Stimulated activated CD8-positive, alpha-beta memory T cell treated with anti-CD3 and anti-CD28 coated beads, Interleukin-7, amount 100 ng/mL, for 1 hour (primary cell): ENCODE measurements around the gene RPAP3.

Source experiments
- DNase-seq, 2 donors: peaks; one replicate each; pipeline ENCODE4 v3.0.0-alpha.2; 2020; ENCODE audit warnings: low read depth in 2 of 2

Gene RPAP3

GRCh38 chr12:47743311-47743860 is 37.6 kb upstream of the RPAP3 start:
- no peak for DNase-seq

- DNase-seq, result peak; percentile 45 to 62
Observed at GRCh38 chr12:47742253-47742825, 36.5 kb upstream of the RPAP3 start.

GRCh38 chr12:47741340-47741703 is 35.5 kb upstream of the RPAP3 start:
- peak; percentile 30 to 37 for DNase-seq

- no peak for DNase-seq
Observed at GRCh38 chr12:47740606-47741339, 34.9 kb upstream of the RPAP3 start.

GRCh38 chr12:47739979-47740378 is 34.1 kb upstream of the RPAP3 start:
- DNase-seq, result no peak

- no peak for DNase-seq
Observed at GRCh38 chr12:47739297-47739696, 33.5 kb upstream of the RPAP3 start.

GRCh38 chr12:47737936-47738594 is 32.2 kb upstream of the RPAP3 start:
- DNase-seq, result no peak

- no peak for DNase-seq
Observed at GRCh38 chr12:47736877-47737676, 31.2 kb upstream of the RPAP3 start.

- no peak for DNase-seq
Observed at GRCh38 chr12:47736216-47736615, 30.4 kb upstream of the RPAP3 start.

- DNase-seq, result no peak
Observed at GRCh38 chr12:47735649-47736048, 29.8 kb upstream of the RPAP3 start.

GRCh38 chr12:47734725-47735480 is 29.1 kb upstream of the RPAP3 start:
- DNase-seq, result no peak

- DNase-seq, result no peak
Observed at GRCh38 chr12:47733142-47733541, 27.3 kb upstream of the RPAP3 start.

- DNase-seq, result no peak
Observed at GRCh38 chr12:47732504-47732903, 26.7 kb upstream of the RPAP3 start.

- no peak for DNase-seq
Observed at GRCh38 chr12:47731723-47732122, 25.9 kb upstream of the RPAP3 start.

- no peak for DNase-seq
Observed at GRCh38 chr12:47730341-47730744, 24.5 kb upstream of the RPAP3 start.

GRCh38 chr12:47729233-47729632 is 23.4 kb upstream of the RPAP3 start:
- DNase-seq, result no peak

- no peak for DNase-seq
Observed at GRCh38 chr12:47725893-47726292, 20.1 kb upstream of the RPAP3 start.

GRCh38 chr12:47725091-47725772 is 19.4 kb upstream of the RPAP3 start, which contains the start of gene ENDOU:
TSS of gene ENDOU (minus strand) at chr12:47725490. CDS start at chr12:47725413, 77 bp downstream.
- no peak for DNase-seq

GRCh38 chr12:47722941-47723631 is 17.3 kb upstream of the RPAP3 start:
- no peak for DNase-seq
